HG02571 (cell line): ENCODE measurements around the gene RPL13.

Experiments
- ATAC-seq: cut with Tn5 transposase; IDR thresholded peaks from one replicate; pipeline ENCODE4 v1.9.1; 2021; ENCODE audit warnings: mild to moderate bottlenecking, moderate library complexity; ENCODE audit not compliant: unreplicated experiment

The RPL13 gene

DNA sequence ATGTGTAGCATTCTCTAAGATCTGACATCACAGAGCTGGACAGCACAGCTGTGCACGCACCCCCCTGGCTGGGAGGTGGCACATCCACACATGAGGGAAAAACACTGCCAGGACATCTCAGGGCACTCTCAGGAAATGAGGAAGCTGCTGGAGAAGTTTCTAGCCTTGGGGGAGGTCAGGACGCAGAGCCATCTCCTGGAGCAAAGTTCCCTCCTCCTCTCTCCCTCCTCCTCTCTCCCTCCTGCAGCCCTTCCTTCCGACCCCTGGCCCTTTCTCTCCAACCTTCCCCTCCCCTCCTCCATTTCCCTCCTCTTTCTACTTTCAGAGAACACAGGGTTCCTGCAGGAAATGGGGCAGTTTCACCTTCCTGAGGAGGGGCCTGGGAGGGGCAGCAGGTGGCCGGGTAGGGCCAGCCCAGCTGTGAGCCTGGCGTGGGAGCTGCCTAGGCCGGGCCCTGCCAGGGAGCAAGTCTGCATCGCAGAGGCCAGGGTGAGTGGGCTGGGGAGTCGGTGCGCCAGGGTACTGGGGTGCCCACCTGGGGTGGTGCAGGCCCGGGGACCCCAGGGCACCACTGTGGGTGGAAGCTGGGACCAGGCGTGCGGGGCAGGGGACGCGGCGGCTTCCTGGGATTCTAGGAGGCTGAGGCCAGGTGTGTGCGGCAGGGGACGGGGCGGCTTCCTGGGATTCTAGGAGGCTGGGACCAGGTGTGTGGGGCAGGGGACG lies 52.9 kb downstream of the RPL13 start, which contains the start of gene DPEP1:
DPEP1 (plus strand) TSS at position 412 of the 723 bp plus-strand sequence. CDS start 16,769 bp downstream, outside the sequence.
- no peak for ATAC-seq

DNA sequence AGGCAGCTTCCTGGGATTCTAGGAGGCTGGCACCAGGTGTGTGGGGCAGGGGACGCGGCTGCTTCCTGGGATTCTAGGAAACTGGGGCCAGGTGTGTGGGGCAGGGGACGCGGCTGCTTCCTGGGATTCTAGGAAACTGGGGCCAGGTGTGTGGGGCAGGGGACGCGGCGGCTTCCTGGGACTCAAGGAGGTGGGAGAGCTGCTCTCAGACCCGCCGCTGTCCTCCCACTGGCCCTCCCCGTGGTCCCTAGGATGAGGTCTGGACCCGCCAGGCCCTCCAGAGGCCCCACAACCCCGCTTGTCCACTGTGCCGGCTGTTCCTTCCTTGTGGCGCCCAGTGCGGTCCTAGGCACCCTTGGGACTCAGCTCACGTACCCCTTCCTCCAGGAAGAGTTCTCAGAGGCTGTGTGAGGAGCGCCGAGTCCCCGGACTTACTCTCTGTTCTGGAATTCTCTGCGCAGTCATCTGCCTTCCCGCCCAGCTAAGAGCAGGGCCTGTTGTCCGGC lies 53.5 kb downstream of the RPL13 start:
- ATAC-seq = no peak
